Measurements from ENCODE around the gene MYOCD.
"Not testable (repeated sequence)": the region's sequence is repeated elsewhere in the genome, so short reads cannot be mapped to it uniquely, and the experiment has no call there.

MYOCD gene

DNA sequence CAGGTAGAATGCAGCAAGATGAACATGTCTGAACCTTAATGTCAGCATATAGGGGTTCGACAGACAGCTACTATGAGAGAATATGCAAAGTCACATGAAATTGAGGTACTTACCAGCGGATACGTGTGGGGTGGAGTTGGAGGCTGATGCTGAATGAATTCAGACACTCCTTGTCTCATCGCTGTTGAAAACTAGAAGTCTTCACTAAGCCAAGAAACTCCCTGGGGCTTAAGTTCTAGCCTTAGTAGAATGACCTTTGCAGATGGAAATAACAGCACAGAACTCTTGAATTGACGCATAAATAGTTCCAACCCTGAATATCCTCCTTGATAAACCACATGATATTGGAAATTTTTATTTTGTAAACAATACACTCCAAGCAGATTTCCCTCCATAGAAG lies 32.9 kb upstream of the MYOCD start:
- no peak overlapping the region for H3K4me3 ChIP-seq (ENCODE audit: low read depth in 1 of 2, low read length in 2 of 2)
- H2AFZ ChIP-seq (ENCODE audit: low read depth, low read length) = no peak overlapping the region
- TF ChIP-seq EZH2 (IDR thresholded peaks at IDR 0.05; ENCODE audit: borderline replicate concordance, low read depth, low read length, severe bottlenecking) (no peak), CTCF (IDR thresholded peaks at IDR 0.05; ENCODE audit: borderline replicate concordance, extremely low read depth, low read length, poor library complexity, severe bottlenecking) (no peak)
- H3K9ac ChIP-seq (ENCODE audit: low read depth, low read length) = no peak overlapping the region
- no peak overlapping the region for H3K4me2 ChIP-seq (ENCODE audit: insufficient read depth, low read length)
- no peaks in the 10 kb centered on the region for H3K4me1 ChIP-seq (ENCODE audit: insufficient read depth, low read length)
- H3K27me3 ChIP-seq (ENCODE audit: insufficient read depth, low read length, poor library complexity) = no peaks in the 10 kb centered on the region
- H3K79me2 ChIP-seq (ENCODE audit: insufficient read depth, low read length) = no peaks in the 10 kb centered on the region
- no peak for ATAC-seq (ENCODE audit: insufficient read depth, low read depth)
- DNase-seq = no peak
- H3K27ac ChIP-seq (ENCODE audit: low read length) = no peak overlapping the region
- no peaks in the 10 kb centered on the region for H3K9me3 ChIP-seq (ENCODE audit: insufficient read depth, low read length, severe bottlenecking)
- H3K36me3 ChIP-seq (ENCODE audit: insufficient read depth, low read length) = no peaks in the 10 kb centered on the region
- H4K20me1 ChIP-seq (ENCODE audit: insufficient read depth, low read length) = no peaks in the 10 kb centered on the region

DNA sequence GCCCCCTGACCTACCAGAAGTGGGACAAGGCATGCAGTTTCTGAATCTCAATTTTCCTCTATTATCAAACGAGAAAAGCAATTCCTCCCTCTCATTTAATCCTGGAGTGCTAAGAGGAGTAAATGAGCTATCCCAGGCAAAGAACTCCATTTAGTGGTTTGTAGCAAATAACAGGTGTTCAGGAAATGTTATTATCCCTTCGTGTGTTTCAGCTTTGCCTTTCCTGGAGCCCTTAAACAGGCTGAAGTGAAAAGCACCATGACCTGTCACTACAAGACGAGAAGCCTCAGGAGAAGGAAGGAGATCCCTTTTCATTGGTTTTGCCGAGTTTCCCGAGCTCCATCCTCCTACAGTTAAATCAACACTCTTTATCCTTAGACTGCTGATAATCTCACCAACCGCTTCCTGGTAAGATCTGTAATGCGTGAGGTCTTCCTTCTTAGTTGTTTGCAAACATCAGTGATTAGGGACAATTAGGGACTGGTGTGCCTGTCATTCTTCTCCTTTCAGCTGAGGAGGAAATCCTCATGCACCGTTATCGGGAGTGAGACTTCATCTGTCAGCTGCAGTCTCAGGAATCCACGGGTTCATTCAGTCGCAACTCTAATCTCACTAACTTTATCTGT lies 30.8 kb upstream of the MYOCD start:
- DNase-seq = no peak
- Histone ChIP-seq H3K4me3 (ENCODE audit: low read depth in 1 of 2, low read length in 2 of 2) (no peak overlapping the region), H3K4me2 (ENCODE audit: insufficient read depth, low read length) (no peak overlapping the region), H3K79me2 (ENCODE audit: insufficient read depth, low read length) (no peaks in the 10 kb centered on the region), H3K27ac (ENCODE audit: low read length) (no peak overlapping the region), H3K9ac (ENCODE audit: low read depth, low read length) (no peak overlapping the region), H4K20me1 (ENCODE audit: insufficient read depth, low read length) (no peaks in the 10 kb centered on the region), H3K9me3 (ENCODE audit: insufficient read depth, low read length, severe bottlenecking) (no peaks in the 10 kb centered on the region), H3K4me1 (ENCODE audit: insufficient read depth, low read length) (no peaks in the 10 kb centered on the region), H3K27me3 (ENCODE audit: insufficient read depth, low read length, poor library complexity) (no peaks in the 10 kb centered on the region), H2AFZ (ENCODE audit: low read depth, low read length) (no peak overlapping the region), H3K36me3 (ENCODE audit: insufficient read depth, low read length) (no peaks in the 10 kb centered on the region)
- no peak for TF ChIP-seq EZH2 (IDR thresholded peaks at IDR 0.05; ENCODE audit: borderline replicate concordance, low read depth, low read length, severe bottlenecking)
- no peak for TF ChIP-seq CTCF (IDR thresholded peaks at IDR 0.05; ENCODE audit: borderline replicate concordance, extremely low read depth, low read length, poor library complexity, severe bottlenecking)
- no peak for ATAC-seq (ENCODE audit: insufficient read depth, low read depth)

DNA sequence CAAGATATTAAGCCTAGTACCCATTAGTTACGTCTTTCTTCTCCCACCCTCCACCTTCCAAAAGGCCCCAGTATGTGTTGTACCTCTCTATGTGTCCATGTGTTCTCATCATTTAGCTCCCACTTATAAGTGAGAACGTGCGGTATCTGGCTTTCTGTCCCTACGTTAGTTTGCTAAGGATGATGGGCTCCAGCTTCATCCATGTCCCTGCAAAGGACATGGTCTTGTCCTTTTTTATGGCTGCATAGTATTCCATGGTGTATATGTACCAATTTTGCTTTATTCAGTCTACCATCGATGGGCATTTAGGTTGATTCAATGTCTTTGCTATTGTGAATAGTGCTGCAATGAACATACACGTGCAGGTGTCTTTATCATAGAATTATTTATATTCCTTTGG lies 29.7 kb upstream of the MYOCD start:
- H3K9ac ChIP-seq (ENCODE audit: low read depth, low read length); H3K36me3 ChIP-seq (ENCODE audit: insufficient read depth, low read length); H3K4me1 ChIP-seq (ENCODE audit: insufficient read depth, low read length); H3K9me3 ChIP-seq (ENCODE audit: insufficient read depth, low read length, severe bottlenecking); H3K4me3 ChIP-seq (ENCODE audit: low read depth in 1 of 2, low read length in 2 of 2); H3K4me2 ChIP-seq (ENCODE audit: insufficient read depth, low read length); H3K27ac ChIP-seq (ENCODE audit: low read length); H4K20me1 ChIP-seq (ENCODE audit: insufficient read depth, low read length); DNase-seq; H3K27me3 ChIP-seq (ENCODE audit: insufficient read depth, low read length, poor library complexity); H2AFZ ChIP-seq (ENCODE audit: low read depth, low read length); H3K79me2 ChIP-seq (ENCODE audit: insufficient read depth, low read length); ATAC-seq (ENCODE audit: insufficient read depth, low read depth): not testable (repeated sequence)

DNA sequence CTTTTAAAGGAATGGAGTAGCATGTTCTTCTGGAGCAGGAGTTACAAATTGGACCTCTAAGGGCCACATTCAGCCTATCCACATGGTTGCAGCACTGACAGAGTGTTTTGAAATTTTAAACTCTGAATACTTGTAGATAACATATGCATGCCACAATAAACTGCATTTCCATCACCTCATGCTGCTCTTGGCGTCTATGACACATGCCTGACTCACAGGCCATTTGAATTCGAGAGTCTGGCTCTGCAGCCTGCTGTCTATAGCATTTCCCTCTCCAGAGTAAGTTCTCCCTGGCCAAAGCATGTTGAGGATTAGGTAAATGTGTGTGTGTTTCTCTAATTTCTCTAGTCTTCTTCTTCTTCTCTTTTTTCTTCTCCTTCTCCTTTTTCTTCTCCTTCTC lies 28.7 kb upstream of the MYOCD start:
- no peak overlapping the region for H3K27ac ChIP-seq (ENCODE audit: low read length)

More for the DNA sequence above, 28.7 kb upstream of the MYOCD start:
- TF ChIP-seq CTCF (IDR thresholded peaks at IDR 0.05; ENCODE audit: borderline replicate concordance, extremely low read depth, low read length, poor library complexity, severe bottlenecking) (no peak), EZH2 (IDR thresholded peaks at IDR 0.05; ENCODE audit: borderline replicate concordance, low read depth, low read length, severe bottlenecking) (no peak)
- H3K4me1 ChIP-seq (ENCODE audit: insufficient read depth, low read length) = no peaks in the 10 kb centered on the region
- no peaks in the 10 kb centered on the region for H3K36me3 ChIP-seq (ENCODE audit: insufficient read depth, low read length)
- no peak overlapping the region for H3K4me3 ChIP-seq (ENCODE audit: low read depth in 1 of 2, low read length in 2 of 2)
- ATAC-seq (ENCODE audit: insufficient read depth, low read depth) = no peak
- no peak for DNase-seq
- H3K9ac ChIP-seq (ENCODE audit: low read depth, low read length) = no peak overlapping the region
- H3K79me2 ChIP-seq (ENCODE audit: insufficient read depth, low read length) = no peaks in the 10 kb centered on the region
- no peak overlapping the region for H3K4me2 ChIP-seq (ENCODE audit: insufficient read depth, low read length)
- H4K20me1 ChIP-seq (ENCODE audit: insufficient read depth, low read length) = no peaks in the 10 kb centered on the region
- H3K9me3 ChIP-seq (ENCODE audit: insufficient read depth, low read length, severe bottlenecking) = no peaks in the 10 kb centered on the region
- no peaks in the 10 kb centered on the region for H3K27me3 ChIP-seq (ENCODE audit: insufficient read depth, low read length, poor library complexity)
- no peak overlapping the region for H2AFZ ChIP-seq (ENCODE audit: low read depth, low read length)
